Measurements from ENCODE around the gene PIP5K1A. TPM values are rescaled to one million over a fixed set of nuclear protein-coding genes. Genes with fewer than 3 reads are reported as not detected.
"Not testable (repeated sequence)": the region's sequence is repeated elsewhere in the genome, so short reads cannot be mapped to it uniquely, and the experiment has no call there.

The PIP5K1A gene
- total and polyA plus RNA-seq, 7 donors, result 10.8 to 46.8 (median 31.7) TPM

DNA sequence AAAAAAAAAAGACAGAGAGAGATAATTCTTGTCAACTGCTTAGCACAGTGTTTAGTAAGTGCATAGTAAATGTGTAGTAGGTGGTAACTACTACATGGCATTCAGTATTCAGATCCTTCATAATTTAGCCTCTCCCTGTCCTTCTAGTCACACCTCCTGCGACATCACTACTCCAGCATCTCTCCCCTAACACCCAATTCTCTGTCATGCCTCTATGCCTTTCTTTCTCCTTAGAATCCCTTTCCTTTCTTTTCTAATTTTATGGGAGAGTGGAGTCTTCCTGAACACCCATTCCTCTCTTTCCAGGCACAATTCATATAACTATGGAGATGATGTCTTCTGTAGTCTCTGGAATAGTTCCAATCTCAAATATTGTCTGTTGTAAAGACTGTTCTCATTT, 4.5 kb upstream of the PIP5K1A start:
- Histone ChIP-seq H3K27ac (no peak overlapping the region), H3K4me1 (peaks cover 14% of the 10 kb centered on the region), H3K27me3 (ENCODE audit: insufficient read depth in 3 of 3, low read length in 2 of 3) (no peaks in the 10 kb centered on the region), H3K4me3 (no peak overlapping the region), H3K36me3 (ENCODE audit: insufficient read depth in 1 of 2, low read depth in 1 of 2) (no peaks in the 10 kb centered on the region), H3K9me3 (no peaks in the 10 kb centered on the region)
- intact Hi-C loops (cut with DNase I), result no loop called here
- TF ChIP-seq, protein P1, sequence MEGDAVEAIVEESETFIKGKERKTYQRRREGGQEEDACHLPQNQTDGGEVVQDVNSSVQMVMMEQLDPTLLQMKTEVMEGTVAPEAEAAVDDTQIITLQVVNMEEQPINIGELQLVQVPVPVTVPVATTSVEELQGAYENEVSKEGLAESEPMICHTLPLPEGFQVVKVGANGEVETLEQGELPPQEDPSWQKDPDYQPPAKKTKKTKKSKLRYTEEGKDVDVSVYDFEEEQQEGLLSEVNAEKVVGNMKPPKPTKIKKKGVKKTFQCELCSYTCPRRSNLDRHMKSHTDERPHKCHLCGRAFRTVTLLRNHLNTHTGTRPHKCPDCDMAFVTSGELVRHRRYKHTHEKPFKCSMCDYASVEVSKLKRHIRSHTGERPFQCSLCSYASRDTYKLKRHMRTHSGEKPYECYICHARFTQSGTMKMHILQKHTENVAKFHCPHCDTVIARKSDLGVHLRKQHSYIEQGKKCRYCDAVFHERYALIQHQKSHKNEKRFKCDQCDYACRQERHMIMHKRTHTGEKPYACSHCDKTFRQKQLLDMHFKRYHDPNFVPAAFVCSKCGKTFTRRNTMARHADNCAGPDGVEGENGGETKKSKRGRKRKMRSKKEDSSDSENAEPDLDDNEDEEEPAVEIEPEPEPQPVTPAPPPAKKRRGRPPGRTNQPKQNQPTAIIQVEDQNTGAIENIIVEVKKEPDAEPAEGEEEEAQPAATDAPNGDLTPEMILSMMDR (IDR thresholded peaks at IDR 0.05), result no peak
- ATAC-seq (no peak), DNase-seq (no peak)
- 82 to 91% (median 86%) methylated on average over 1 of the region's 1 CpG for WGBS, 3 donors

DNA sequence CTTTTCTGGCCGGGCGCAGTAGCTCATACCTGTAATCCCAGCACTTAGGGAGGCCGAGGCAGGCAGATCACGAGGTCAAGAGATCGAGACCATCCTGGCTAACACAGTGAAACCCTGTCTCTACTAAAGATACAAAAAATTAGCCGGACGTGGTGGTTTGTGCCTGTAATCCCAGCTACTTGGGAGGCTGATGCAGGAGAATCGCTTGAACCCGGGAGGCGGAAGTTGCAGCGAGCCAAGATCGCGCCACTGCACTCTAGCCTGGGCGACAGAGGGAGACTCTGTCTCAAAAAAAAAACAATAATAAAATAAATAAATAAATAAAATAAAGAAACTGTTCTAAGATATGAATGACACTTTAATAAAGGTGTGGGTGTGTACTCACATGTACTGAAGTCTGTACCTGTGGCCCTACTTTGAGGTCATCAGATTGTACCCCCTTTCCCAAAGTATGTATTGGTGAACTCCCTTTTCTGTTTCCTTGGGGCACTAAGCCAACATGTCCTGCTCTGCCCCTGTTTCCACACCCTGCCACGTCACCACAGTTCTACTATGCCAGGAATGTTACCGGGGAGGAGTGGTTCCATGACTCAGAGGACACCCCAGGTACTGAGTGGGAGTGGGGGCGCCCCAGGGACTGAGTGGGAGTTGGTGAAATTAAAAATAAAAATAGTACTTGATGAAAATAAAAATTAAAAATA, 3.3 kb upstream of the PIP5K1A start:
- not testable (repeated sequence) for H3K36me3 ChIP-seq (ENCODE audit: insufficient read depth in 1 of 2, low read depth in 1 of 2); H3K9me3 ChIP-seq; H3K27me3 ChIP-seq (ENCODE audit: insufficient read depth in 3 of 3, low read length in 2 of 3)
- Histone ChIP-seq H3K4me1 (peaks cover 15% of the 10 kb centered on the region), H3K4me3 (peak overlapping the region; percentile 41), H3K27ac (peak overlapping the region; percentile 70)
- 67 to 72% (median 69%) methylated on average over 17 of the region's 17 CpGs for WGBS, 3 donors
- intact Hi-C loops (cut with DNase I), result loop anchor here in 1 of 2 donors (5.0 kb wide), 1 partner anchor 152 kb away; the partner anchor contains the start of gene RFX5
- DNase-seq (peak; percentile 71 to 74), ATAC-seq (peak in 2 of 4 donors; percentile 31 to 48)

DNA sequence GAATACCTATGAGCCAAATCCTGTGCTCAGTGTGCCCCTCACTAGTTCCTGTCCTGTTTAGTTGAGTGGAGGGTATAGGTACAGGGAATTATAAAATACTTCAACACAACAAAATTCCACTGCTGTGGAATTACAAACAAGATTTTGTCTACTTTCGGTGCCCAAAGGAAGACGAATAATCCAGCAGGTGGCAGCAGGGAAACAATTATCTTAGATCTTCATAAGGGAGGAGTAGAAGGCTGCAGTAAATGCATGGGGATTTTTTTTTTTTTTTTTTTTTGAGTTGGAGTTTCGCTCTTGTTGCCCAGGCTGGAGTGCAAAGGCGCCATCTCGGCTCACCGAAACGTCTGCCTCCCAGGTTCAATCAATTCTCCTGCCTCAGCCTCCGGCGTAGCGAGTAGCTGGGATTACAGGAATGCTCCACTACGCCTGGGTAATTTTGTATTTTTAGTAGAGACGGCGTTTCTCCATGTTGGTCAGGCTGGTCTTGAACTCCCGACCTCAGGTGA, 2.0 kb upstream of the PIP5K1A start:
- Histone ChIP-seq H3K27me3 (ENCODE audit: insufficient read depth in 3 of 3, low read length in 2 of 3) (no peaks in the 10 kb centered on the region), H3K4me1 (peaks cover 27% of the 10 kb centered on the region), H3K4me3 (peak overlapping the region; percentile 41), H3K36me3 (ENCODE audit: insufficient read depth in 1 of 2, low read depth in 1 of 2) (no peaks in the 10 kb centered on the region), H3K9me3 (no peaks in the 10 kb centered on the region), H3K27ac (peak overlapping the region; percentile 70)
- TF ChIP-seq, protein P1 (IDR thresholded peaks at IDR 0.05), result peak; percentile 54
- peak; percentile 23 to 55 (median 34) for ATAC-seq
- DNase-seq, result peak in 1 of 2 donors; percentile 52
- intact Hi-C loops (cut with DNase I), result loop anchor here in 1 of 2 donors (5.0 kb wide), 1 partner anchor 151 kb away; the partner anchor contains the start of gene RFX5
- 27 to 33% (median 29%) methylated on average over 14 of the region's 14 CpGs for WGBS, 3 donors

DNA sequence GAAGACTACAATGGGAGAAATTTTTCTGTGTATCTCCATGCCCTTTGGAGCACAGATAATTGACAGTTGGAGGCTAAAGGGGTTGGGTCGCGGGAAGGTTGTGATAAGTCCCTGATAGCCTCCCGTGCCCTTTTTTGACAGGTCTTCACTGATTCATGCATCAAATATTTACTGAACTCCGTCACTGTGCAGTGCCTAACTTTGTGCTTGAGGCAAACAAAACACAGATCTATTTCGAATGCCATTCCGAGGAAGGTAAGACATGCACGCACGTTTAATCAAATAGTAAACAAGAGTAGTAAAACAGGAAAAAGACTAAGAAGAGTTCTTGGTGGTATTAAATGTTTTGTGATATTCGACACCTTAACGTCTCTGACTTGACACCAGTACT, 494 bp upstream of the PIP5K1A start:
- WGBS, 3 donors, result 8 to 13% (median 9%) methylated on average over 10 of the region's 10 CpGs
- TF ChIP-seq, protein P1 (IDR thresholded peaks at IDR 0.05), result no peak
- H3K9me3 ChIP-seq, result no peaks in the 10 kb centered on the region
- H3K27me3 ChIP-seq (ENCODE audit: insufficient read depth in 3 of 3, low read length in 2 of 3), result no peaks in the 10 kb centered on the region
- peak overlapping the region; percentile 92 for H3K27ac ChIP-seq
- H3K36me3 ChIP-seq (ENCODE audit: insufficient read depth in 1 of 2, low read depth in 1 of 2), result peaks cover 0 to 4% of the 10 kb centered on the region in 2 donors
- intact Hi-C loops (cut with DNase I), result loop anchor here (1.0 to 5.0 kb wide), 3 partner anchors 53 to 149 kb away; partner anchors contain the start of gene RFX5 (in 1 of the 2)
- no peak for DNase-seq
- peak overlapping the region; percentile 95 for H3K4me3 ChIP-seq
- peaks cover 42% of the 10 kb centered on the region for H3K4me1 ChIP-seq
- no peak for ATAC-seq

DNA sequence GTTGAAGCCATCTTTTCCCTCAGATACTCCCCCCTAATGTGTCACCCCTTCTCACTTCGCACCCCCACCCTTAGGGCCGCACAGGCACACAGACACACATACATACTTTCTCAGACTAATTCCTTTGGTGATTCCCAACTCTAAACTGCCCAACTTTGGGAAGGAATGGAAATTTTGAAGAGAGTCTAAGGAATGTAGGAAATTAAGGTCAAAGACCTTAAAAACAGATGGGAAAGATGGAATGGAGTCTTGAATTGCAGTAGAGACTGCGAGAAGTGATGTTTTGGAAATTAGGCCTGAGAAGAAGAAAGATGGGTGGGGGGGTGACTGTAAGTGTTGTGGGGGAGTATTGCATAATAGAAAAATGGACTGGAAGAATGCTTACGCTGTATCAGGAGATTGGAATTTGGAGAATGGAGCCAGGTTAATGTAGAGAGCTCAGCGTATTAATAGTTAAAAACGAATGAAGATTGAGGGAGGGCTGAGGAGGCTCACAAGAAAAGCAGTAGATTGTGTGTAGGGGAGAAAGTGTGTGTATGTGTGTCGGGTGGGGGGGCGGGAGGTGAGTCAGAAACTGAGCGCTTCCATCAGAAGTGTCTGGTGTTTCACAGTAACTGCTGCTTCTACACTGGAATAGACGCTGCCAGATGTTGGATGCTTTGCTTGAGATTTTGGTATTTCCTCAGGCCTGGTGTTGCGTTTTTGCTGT, 1.7 kb downstream of the PIP5K1A start:
- no peak for ATAC-seq
- TF ChIP-seq, protein P1 (IDR thresholded peaks at IDR 0.05), result no peak
- Histone ChIP-seq H3K4me1 (peaks cover 55% of the 10 kb centered on the region), H3K27ac (peak overlapping the region; percentile 92), H3K9me3 (no peaks in the 10 kb centered on the region), H3K36me3 (ENCODE audit: insufficient read depth in 1 of 2, low read depth in 1 of 2) (peaks cover 0 to 20% of the 10 kb centered on the region in 2 donors), H3K27me3 (ENCODE audit: insufficient read depth in 3 of 3, low read length in 2 of 3) (no peaks in the 10 kb centered on the region), H3K4me3 (peak overlapping the region; percentile 95)
- DNase-seq, result no peak
- intact Hi-C loops (cut with DNase I), result loop anchor here (2.0 to 5.0 kb wide), 3 partner anchors 37 to 147 kb away; partner anchors contain the start of gene RFX5 (in 1 of the 2)
- WGBS, 3 donors, result 19 to 25% (median 23%) methylated on average over 11 of the region's 11 CpGs

DNA sequence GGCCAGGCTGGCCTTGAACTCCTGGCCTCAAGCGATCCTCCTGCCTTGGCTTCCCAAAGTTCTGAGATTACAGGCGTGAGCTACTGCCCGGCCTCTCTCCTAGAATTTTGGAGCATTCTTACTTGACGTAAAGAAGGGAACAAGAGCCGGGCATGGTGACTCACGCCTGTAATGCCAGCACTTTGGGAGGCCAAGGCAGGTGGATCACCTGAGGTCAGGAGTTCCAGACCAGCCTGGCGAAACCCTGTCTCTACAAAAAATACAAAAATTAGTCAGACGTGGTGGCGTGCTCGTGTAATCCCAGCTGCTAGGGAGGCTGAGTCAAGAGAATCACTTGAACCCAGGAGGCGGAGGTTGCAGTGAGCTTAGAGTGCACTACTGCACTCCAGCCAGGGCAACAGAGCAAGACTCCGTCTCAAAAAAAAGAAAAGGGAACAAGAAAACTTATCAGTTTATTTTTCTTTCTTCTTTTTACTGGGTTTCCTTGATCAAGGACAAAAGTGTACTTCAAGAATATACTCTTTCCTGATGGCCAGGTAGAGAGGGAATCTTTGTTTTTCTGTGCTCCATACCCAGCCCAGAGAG, 7.1 kb downstream of the PIP5K1A start:
- H3K4me3 ChIP-seq; intact Hi-C loops (cut with DNase I); ATAC-seq; H3K27me3 ChIP-seq (ENCODE audit: insufficient read depth in 3 of 3, low read length in 2 of 3); H3K9me3 ChIP-seq; DNase-seq; H3K27ac ChIP-seq: not testable (repeated sequence)
- Histone ChIP-seq H3K36me3 (ENCODE audit: insufficient read depth in 1 of 2, low read depth in 1 of 2) (peaks cover 0 to 65% of the 10 kb centered on the region in 2 donors), H3K4me1 (peaks cover 36% of the 10 kb centered on the region)
- WGBS, 3 donors, result 88 to 94% (median 92%) methylated on average over 12 of the region's 12 CpGs
